Karpas-422 (cell line): Measurements from ENCODE around the gene FREY1. TPM values are rescaled to one million over a fixed set of nuclear protein-coding genes. Genes with fewer than 3 reads are reported as not detected.
"Not testable (repeated sequence)": the region's sequence is repeated elsewhere in the genome, so short reads cannot be mapped to it uniquely, and the experiment has no call there.

Source experiments
- DNase-seq: peaks from one replicate; pipeline ENCODE4 v3.0.0-alpha.2; 2015
- H2AFZ ChIP-seq: fragments of 200-600 bp; sonication (generic); 2 replicates; pipeline ENCODE4 v1.6.1; 2014; ENCODE audit warnings: antibody characterized with exemption, low read length, mixed read lengths
- H3K27ac ChIP-seq: fragments of 200-600 bp; sonication (generic); 2 replicates; pipeline ENCODE4 v1.5.1; 2014; ENCODE audit warnings: mild to moderate bottlenecking, low read length, moderate library complexity
- H3K27me3 ChIP-seq: fragments of 200-600 bp; sonication (generic); 2 replicates; pipeline ENCODE4 v1.6.1; 2014; ENCODE audit warnings: low read length, mixed read lengths
- H3K36me3 ChIP-seq: fragments of 200-600 bp; sonication (generic); 2 replicates; pipeline ENCODE4 v1.6.1; 2014; ENCODE audit warnings: low read length, mixed read lengths; ENCODE audit not compliant: insufficient read depth
- H3K4me1 ChIP-seq: fragments of 200-600 bp; sonication (generic); 2 replicates; pipeline ENCODE4 v1.6.1; 2014; ENCODE audit warnings: mild to moderate bottlenecking, low read length, mixed read lengths
- H3K4me2 ChIP-seq: fragments of 200-600 bp; sonication (generic); 2 replicates; pipeline ENCODE4 v1.6.1; 2014; ENCODE audit warnings: low read length, low read depth, mild to moderate bottlenecking; ENCODE audit not compliant: poor library complexity, severe bottlenecking
- H3K4me3 ChIP-seq: fragments of 200-600 bp; sonication (generic); 2 replicates; pipeline ENCODE4 v1.5.1; 2014; ENCODE audit warnings: mild to moderate bottlenecking, antibody characterized with exemption, low read length, mixed read lengths
- H3K79me2 ChIP-seq: fragments of 200-600 bp; sonication (generic); 2 replicates; pipeline ENCODE4 v1.6.1; 2014; ENCODE audit warnings: mild to moderate bottlenecking, low read length, mixed read lengths
- H3K9ac ChIP-seq: fragments of 200-600 bp; sonication (generic); 2 replicates; pipeline ENCODE4 v1.6.0; 2014; ENCODE audit warnings: low read length
- H3K9me2 ChIP-seq: fragments of 200-600 bp; sonication (generic), shearing (Covaris generic); replicated peaks from 2 replicates; pipeline ENCODE4 v1.6.0; 2014; ENCODE audit warnings: mild to moderate bottlenecking, low read length, moderate library complexity; ENCODE audit not compliant: insufficient read depth
- H3K9me3 ChIP-seq: fragments of 300-700, 200-600 bp; sonication (generic); 2 replicates; pipeline ENCODE4 v1.6.1; 2014; ENCODE audit warnings: low read length, mixed read lengths
- H4K20me1 ChIP-seq: fragments of 200-600 bp; sonication (generic); 2 replicates; pipeline ENCODE4 v1.6.1; 2014; ENCODE audit warnings: mild to moderate bottlenecking, antibody characterized with exemption, low read length, low read depth; ENCODE audit not compliant: insufficient read depth
- total RNA-seq: library from RNA; depleted of rRNA; stranded (reverse); fragments of >200 nt; shearing (Covaris generic); gene quantifications from 2 replicates; pipeline ENCODE4 v1.2.3, GENCODE V29; 2014; ENCODE audit warnings: low replicate concordance

FREY1 gene
- total RNA-seq, 1 experiment from 2014 or later: 2.3 TPM

DNA sequence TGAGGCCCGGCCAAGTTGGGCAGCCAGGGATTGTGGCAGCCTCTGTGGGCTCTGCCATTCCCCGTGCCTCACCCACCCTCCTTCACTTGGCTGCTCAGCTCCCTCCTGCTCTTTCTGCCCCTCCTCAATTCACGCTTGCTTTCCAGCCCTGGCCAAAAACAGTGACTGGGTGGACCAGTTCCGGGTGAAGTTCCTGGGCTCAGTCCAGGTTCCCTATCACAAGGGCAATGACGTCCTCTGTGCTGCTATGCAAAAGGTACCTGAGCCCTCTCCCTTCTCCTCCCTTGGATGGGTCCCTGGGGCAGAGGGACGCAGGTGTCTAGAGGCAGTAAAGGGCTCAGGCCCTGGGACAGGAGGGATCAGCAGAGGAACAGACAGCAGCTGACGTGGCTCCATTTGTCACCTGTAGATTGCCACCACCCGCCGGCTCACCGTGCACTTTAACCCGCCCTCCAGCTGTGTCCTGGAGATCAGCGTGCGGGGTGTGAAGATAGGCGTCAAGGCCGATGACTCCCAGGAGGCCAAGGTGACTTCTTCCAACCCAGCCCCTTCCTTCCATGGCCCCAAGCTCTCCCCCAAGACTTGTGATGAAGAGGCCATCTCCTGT, 2.7 kb downstream of the FREY1 start:
- Histone ChIP-seq H3K4me3 (no peak overlapping the region), H3K9ac (no peak overlapping the region), H2AFZ (no peak overlapping the region), H3K9me2 (no peaks in the 10 kb centered on the region), H4K20me1 (peaks cover 6% of the 10 kb centered on the region; the same call in 1 of the 2 replicates), H3K4me1 (no peaks in the 10 kb centered on the region), H3K27ac (no peak overlapping the region), H3K4me2 (no peak overlapping the region), H3K9me3 (no peaks in the 10 kb centered on the region), H3K36me3 (no peaks in the 10 kb centered on the region), H3K79me2 (no peaks in the 10 kb centered on the region), H3K27me3 (no peaks in the 10 kb centered on the region)
- no peak for DNase-seq

DNA sequence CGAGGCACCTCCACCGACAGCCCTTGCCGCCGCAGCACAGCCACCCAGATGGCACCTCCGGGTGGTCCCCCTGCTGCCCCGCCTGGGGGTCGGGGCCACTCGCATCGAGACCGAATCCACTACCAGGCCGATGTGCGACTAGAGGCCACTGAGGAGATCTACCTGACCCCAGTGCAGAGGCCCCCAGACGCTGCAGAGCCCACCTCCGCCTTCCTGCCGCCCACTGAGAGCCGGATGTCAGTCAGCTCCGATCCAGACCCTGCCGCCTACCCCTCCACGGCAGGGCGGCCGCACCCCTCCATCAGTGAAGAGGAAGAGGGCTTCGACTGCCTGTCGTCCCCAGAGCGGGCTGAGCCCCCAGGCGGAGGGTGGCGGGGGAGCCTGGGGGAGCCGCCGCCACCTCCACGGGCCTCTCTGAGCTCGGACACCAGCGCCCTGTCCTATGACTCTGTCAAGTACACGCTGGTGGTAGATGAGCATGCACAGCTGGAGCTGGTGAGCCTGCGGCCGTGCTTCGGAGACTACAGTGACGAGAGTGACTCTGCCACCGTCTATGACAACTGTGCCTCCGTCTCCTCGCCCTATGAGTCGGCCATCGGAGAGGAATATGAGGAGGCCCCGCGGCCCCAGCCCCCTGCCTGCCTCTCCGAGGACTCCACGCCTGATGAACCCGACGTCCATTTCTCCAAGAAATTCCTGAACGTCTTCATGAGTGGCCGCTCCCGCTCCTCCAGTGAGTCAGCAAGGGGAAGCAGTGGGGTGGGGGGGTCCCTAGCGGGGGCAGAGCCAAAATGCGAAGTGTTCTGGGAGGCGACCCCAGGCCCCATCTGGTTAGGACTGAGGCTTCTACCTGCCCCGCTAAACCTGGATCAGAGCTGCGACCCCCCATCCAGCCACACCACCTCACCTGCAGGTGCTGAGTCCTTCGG, 4.4 kb downstream of the FREY1 start:
- no peak for DNase-seq
- no peaks in the 10 kb centered on the region for H3K27me3 ChIP-seq
- no peaks in the 10 kb centered on the region for H3K79me2 ChIP-seq
- H3K9ac ChIP-seq: no peak overlapping the region
- no peaks in the 10 kb centered on the region for H3K9me3 ChIP-seq
- no peak overlapping the region for H2AFZ ChIP-seq
- H3K4me1 ChIP-seq: no peaks in the 10 kb centered on the region
- H3K4me2 ChIP-seq: no peak overlapping the region
- H3K4me3 ChIP-seq: no peak overlapping the region
- no peaks in the 10 kb centered on the region for H3K9me2 ChIP-seq
- no peaks in the 10 kb centered on the region for H4K20me1 ChIP-seq
- no peak overlapping the region for H3K27ac ChIP-seq
- no peaks in the 10 kb centered on the region for H3K36me3 ChIP-seq

DNA sequence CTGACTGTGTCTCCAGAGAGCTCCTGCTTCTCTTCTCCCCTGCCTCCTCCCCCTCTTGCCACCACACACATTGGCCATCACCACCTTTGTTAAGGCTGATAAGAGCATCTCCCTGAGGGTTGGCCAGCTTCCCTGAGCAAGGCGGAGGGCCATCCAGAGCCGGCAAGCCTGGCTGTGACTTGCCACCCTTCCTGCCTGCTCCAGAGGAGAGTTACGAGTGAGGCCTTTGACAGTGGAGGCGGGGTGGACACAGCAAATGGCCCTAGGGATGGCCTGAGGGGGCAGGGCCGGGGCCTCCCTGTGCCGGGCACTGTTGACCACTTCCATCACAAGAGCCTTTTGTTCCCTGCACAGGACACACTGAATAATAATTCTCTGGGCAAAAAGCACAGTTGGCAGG, 5.4 kb downstream of the FREY1 start:
- H3K9ac ChIP-seq: no peak overlapping the region

DNA sequence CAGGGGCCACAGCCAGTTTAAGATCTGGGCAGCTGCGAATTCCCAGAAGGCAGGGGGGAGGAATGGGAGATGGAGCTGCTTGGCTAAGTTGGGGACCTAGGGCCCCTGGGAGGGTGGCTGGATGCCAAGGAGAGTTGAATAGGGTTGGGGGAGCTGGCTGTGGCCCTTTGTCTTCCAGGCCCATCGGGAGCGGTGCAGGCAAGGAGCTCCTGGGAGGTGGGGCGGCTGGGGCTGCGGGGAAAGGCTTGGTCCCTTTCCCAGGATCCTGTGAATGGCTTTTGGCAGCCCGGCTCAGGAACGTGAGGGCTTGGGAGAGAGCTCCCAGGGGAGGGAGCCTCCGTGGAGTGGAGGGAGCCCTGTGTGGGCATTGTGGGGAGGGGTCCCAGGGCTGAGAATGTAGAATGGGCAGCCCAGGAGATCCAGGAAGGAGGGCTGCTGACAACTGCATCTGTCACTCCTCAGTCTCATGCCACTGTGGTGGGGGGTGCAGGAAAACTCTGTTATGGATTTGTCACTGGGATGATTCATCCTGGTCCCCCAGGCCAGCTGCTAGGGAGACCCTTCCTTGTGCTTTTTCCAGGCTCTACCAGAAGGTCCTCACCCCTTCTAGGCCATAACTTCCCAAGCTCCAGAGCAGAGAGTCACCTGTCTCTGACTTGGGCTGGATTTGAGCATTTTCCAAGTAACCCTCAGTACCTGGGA, 6.0 kb downstream of the FREY1 start:
- Histone ChIP-seq H3K9me3 (no peaks in the 10 kb centered on the region), H3K9ac (no peak overlapping the region), H3K27ac (no peak overlapping the region), H3K4me1 (no peaks in the 10 kb centered on the region), H3K79me2 (no peaks in the 10 kb centered on the region), H2AFZ (no peak overlapping the region), H4K20me1 (no peaks in the 10 kb centered on the region), H3K9me2 (no peaks in the 10 kb centered on the region), H3K4me3 (no peak overlapping the region), H3K4me2 (no peak overlapping the region), H3K27me3 (no peaks in the 10 kb centered on the region), H3K36me3 (no peaks in the 10 kb centered on the region)
- no peak for DNase-seq

More for the DNA sequence above, 5.4 kb downstream of the FREY1 start:
- Histone ChIP-seq H3K27me3 (no peaks in the 10 kb centered on the region), H3K9me2 (no peaks in the 10 kb centered on the region), H4K20me1 (no peaks in the 10 kb centered on the region), H2AFZ (no peak overlapping the region), H3K4me1 (no peaks in the 10 kb centered on the region), H3K9me3 (no peaks in the 10 kb centered on the region), H3K36me3 (no peaks in the 10 kb centered on the region), H3K4me2 (no peak overlapping the region), H3K27ac (no peak overlapping the region), H3K79me2 (no peaks in the 10 kb centered on the region), H3K4me3 (no peak overlapping the region)
- no peak for DNase-seq

DNA sequence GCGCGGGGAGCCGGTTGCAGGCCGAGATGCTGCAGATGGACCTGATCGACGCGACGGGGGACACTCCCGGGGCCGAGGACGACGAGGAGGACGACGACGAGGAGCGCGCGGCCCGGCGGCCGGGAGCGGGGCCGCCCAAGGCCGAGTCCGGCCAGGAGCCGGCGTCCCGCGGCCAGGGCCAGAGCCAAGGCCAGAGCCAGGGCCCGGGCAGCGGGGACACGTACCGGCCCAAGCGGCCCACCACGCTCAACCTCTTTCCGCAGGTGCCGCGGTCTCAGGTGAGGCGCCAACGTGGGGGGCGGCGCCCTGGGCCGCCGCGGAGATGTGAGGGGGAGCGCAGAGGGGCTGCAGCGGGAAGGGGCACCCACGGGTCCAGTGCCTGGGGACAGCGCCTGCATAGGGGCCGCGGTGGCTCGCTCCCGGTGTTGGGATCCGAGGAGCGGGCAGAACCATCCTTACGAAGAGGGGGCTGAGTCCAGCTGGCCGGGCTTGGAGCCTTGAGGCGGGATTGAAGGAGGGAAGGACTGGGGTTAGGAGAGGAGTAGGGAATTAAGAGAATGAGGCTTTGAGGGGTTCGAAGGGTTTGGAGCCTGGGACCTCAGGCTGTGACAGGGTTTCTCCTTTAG, 6.8 kb downstream of the FREY1 start:
- not testable (repeated sequence) for H2AFZ ChIP-seq, H3K4me1 ChIP-seq, H3K27ac ChIP-seq, H3K9me3 ChIP-seq, H3K4me3 ChIP-seq, H3K9ac ChIP-seq, H3K36me3 ChIP-seq, H3K4me2 ChIP-seq, H3K27me3 ChIP-seq, DNase-seq, H4K20me1 ChIP-seq, H3K9me2 ChIP-seq, H3K79me2 ChIP-seq

DNA sequence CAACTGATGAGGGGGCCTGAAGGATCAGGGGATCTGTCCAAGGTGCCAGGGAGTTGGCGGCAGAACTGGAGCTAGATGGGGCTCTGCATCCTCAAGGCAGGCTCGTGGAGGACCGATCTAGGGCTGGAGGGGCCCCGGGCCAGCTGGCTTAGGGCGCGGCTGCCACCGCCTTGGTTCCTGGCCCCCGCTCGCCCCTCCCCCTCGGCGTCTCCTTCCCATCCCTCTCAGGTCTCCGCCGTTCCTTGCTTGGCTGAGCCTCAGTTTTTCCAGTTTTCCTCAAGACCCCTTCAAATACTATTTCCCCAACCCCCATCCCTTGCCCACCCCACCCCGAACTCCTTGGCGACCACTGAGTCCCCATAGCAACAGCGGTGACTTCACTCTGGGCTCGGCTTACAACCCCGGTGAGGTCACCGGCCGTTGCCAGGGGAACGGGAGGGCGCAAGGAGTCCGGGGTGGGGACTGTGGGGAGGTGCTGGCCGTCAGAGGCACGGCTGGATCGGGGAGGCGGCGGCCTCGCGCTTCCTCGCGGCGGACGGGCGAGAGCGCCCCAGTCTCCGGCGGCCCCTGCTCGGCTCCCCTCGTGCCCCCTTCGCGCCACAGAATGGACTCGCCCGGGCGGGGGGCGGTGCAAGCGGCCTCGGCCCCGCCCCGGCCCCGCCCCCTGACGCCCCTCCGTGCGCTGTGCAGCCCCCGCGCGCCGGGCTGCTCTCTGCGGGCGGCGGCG, 7.5 kb downstream of the FREY1 start:
- Histone ChIP-seq H3K4me2 (no peak overlapping the region), H3K9me3 (no peaks in the 10 kb centered on the region), H3K27ac (no peak overlapping the region), H3K4me3 (no peak overlapping the region), H3K4me1 (no peaks in the 10 kb centered on the region), H2AFZ (no peak overlapping the region), H3K36me3 (no peaks in the 10 kb centered on the region), H3K79me2 (no peaks in the 10 kb centered on the region), H3K27me3 (no peaks in the 10 kb centered on the region), H3K9me2 (no peaks in the 10 kb centered on the region), H4K20me1 (no peaks in the 10 kb centered on the region), H3K9ac (no peak overlapping the region)
- no peak for DNase-seq

DNA sequence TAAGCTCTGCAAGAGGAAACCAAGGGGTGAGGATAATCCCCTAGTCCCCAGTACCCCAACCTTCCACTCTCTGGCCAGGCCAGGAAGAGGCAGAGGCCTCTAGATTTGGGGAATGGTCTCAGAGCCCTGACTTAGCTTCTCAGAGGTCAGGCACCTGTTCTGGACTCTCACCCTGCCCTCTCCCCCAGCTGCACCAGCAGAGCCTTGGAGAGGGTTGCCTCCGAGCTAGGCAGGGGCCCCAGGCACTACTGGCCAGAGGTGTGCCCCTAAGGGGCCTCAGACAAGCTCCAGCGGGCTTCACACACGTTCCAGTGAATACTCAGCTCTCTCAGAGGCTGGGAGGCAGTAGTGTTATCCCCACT, 8.0 kb downstream of the FREY1 start:
- Histone ChIP-seq H3K4me3 (no peak overlapping the region), H3K4me1 (no peaks in the 10 kb centered on the region), H3K9me2 (no peaks in the 10 kb centered on the region), H2AFZ (no peak overlapping the region), H3K4me2 (no peak overlapping the region), H4K20me1 (no peaks in the 10 kb centered on the region), H3K27ac (no peak overlapping the region), H3K9me3 (no peaks in the 10 kb centered on the region), H3K27me3 (no peaks in the 10 kb centered on the region), H3K9ac (no peak overlapping the region), H3K79me2 (no peaks in the 10 kb centered on the region), H3K36me3 (no peaks in the 10 kb centered on the region)
- no peak for DNase-seq
